ENCODE measurements around the gene ZNF333.

Gene ZNF333

GRCh38 chr19:14689598-14690503 lies at the start of gene ZNF333:
Gene ZNF333 (plus strand): TSS chr19:14690048. CDS start chr19:14693492, 3,444 bp downstream.
- peak; percentile 90 for DNase-seq

- DNase-seq = no peak
Measured at GRCh38 chr19:14648506-14648905, 41.3 kb upstream of the ZNF333 start.

- no peak for DNase-seq
Measured at GRCh38 chr19:14649020-14649419, 40.8 kb upstream of the ZNF333 start.

- no peak for DNase-seq
Measured at GRCh38 chr19:14650161-14650560, 39.7 kb upstream of the ZNF333 start.

- DNase-seq = peak; percentile 54
Measured at GRCh38 chr19:14654786-14655560, 34.9 kb upstream of the ZNF333 start.

- peak; percentile 14 for DNase-seq
Measured at GRCh38 chr19:14655726-14656125, 34.1 kb upstream of the ZNF333 start.

- no peak for DNase-seq
Measured at GRCh38 chr19:14659874-14660489, 29.9 kb upstream of the ZNF333 start.

- peak; percentile 97 for DNase-seq
Measured at GRCh38 chr19:14661372-14661924, 28.4 kb upstream of the ZNF333 start.

GRCh38 chr19:14669940-14670339 lies 19.9 kb upstream of the ZNF333 start:
- no peak for DNase-seq

GRCh38 chr19:14670408-14670807 lies 19.4 kb upstream of the ZNF333 start:
- no peak for DNase-seq

GRCh38 chr19:14672188-14672872 lies 17.5 kb upstream of the ZNF333 start:
- DNase-seq = peak; percentile 92

- DNase-seq = no peak
Measured at GRCh38 chr19:14673088-14673487, 16.8 kb upstream of the ZNF333 start.

- DNase-seq = peak; percentile 82
Measured at GRCh38 chr19:14674764-14675163, 15.1 kb upstream of the ZNF333 start, which contains the start of gene ADGRE3. Gene ADGRE3 (minus strand): TSS chr19:14674844. CDS start chr19:14674770, 74 bp downstream.

- no peak for DNase-seq
Measured at GRCh38 chr19:14676762-14677161, 13.1 kb upstream of the ZNF333 start.

- no peak for DNase-seq
Measured at GRCh38 chr19:14677464-14677863, 12.4 kb upstream of the ZNF333 start.

GRCh38 chr19:14678199-14678598 lies 11.6 kb upstream of the ZNF333 start:
- DNase-seq = no peak

GRCh38 chr19:14682084-14682483 lies 7.8 kb upstream of the ZNF333 start:
- no peak for DNase-seq

- DNase-seq = peak; percentile 89
Measured at GRCh38 chr19:14683439-14683838, 6.4 kb upstream of the ZNF333 start.

- DNase-seq = peak; percentile 53
Measured at GRCh38 chr19:14686411-14686810, 3.4 kb upstream of the ZNF333 start.

- DNase-seq = no peak
Measured at GRCh38 chr19:14694641-14695266, 4.9 kb downstream of the ZNF333 start.

- no peak for DNase-seq
Measured at GRCh38 chr19:14695471-14695870, 5.6 kb downstream of the ZNF333 start.

- DNase-seq = no peak
Measured at GRCh38 chr19:14699641-14700040, 9.8 kb downstream of the ZNF333 start.

Data from MV-4-11 (cell line).